Iris pigment epithelial cell (primary cell): ENCODE data around the gene KCNJ5.
A peak's percentile ranks its signal among the peaks of the same experiment; 100 is the strongest.

Experiments
- DNase-seq: peaks from one replicate; pipeline ENCODE4 v3.0.0-alpha.2; 2011; ENCODE audit warnings: low read depth

KCNJ5 gene

DNA sequence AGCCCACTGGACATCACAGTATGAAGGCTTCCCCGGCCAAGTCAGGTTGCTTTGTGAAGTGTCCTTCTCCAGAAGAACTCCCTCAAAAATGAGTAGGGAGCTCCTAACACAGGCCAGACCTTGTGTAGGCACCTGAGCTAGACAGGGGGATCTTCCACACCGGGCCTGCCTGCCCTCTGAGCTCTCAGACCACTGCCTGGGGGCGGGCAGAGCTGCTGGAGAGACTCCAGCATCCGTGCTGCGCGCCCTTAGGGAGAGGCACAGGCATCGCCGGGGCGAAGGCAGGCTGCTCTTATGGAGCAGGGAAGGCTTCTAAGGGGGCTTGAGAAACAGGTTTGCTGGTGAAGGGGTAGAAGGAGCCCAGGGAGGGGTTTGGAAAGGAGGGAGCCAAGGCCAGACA lies 4.4 kb downstream of the KCNJ5 start:
- DNase-seq: no peak

DNA sequence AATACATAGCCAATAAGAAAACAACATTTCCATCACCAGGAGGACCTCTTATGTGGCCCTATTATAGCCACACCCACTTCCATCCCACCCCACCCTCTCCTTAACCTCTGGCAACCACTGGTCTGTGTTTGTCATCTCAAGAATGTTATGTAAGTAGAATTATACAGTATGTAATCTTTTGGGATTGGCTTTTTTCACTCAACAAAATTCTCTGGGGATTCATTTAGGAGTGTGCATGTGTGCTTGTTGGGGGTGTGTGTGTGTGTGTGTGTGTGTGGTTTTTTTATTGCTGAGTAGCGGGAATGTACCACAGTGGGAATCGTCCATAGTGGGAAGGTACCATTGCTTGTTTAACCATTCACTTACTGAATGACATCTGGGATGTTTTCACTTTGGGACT lies 5.2 kb downstream of the KCNJ5 start:
- no peak for DNase-seq

DNA sequence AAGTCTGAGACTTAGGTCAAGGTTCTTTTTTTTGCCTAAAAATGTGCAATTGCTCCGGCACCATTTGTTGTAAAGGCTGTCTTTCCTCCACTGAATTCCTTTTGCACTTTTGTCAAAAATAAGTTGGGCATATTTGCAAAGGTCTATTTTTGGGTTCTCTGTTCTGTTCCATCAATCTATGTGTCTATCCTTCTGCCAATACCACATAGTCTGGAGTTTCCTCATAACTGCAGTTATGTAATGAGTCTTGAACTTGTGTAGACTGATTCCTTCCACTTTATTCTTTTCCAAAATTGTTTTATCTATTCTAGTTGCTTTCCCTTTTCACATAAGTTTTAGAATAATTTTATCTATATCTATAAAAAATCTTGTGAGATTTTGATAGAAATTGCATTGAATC lies 6.7 kb downstream of the KCNJ5 start:
- DNase-seq: no peak

GRCh38 chr11:128898580-128899344 lies 7.6 kb downstream of the KCNJ5 start:
- DNase-seq: no peak

DNA sequence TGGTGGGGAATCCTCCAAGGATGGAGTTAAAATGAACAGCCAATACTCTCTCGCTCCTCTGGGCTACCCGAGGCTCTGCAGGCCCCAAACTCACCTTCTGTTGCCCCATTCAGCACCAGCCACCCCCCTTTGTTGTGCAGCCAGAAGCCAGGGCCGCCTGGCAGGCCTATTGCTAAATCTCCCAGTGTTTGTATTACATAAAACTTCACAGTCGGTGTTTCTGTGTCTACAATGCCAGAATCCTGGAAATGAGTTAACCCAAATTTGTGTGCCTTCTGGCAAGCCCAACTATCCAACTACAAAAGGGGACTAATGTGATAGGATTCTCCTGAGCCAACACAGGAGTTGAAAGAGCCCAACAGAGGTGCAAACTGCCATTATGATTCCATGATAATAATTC lies 9.3 kb downstream of the KCNJ5 start:
- DNase-seq: no peak

GRCh38 chr11:128901653-128902514 lies 10.7 kb downstream of the KCNJ5 start:
- DNase-seq: no peak

- peak; percentile 74 for DNase-seq
Observed at GRCh38 chr11:128902515-128903066, 11.4 kb downstream of the KCNJ5 start.

GRCh38 chr11:128903248-128904061 lies 12.3 kb downstream of the KCNJ5 start:
- no peak for DNase-seq

- DNase-seq: no peak
Observed at GRCh38 chr11:128904303-128904655, 13.1 kb downstream of the KCNJ5 start.

- DNase-seq: no peak
Observed at GRCh38 chr11:128904656-128905344, 13.6 kb downstream of the KCNJ5 start.

DNA sequence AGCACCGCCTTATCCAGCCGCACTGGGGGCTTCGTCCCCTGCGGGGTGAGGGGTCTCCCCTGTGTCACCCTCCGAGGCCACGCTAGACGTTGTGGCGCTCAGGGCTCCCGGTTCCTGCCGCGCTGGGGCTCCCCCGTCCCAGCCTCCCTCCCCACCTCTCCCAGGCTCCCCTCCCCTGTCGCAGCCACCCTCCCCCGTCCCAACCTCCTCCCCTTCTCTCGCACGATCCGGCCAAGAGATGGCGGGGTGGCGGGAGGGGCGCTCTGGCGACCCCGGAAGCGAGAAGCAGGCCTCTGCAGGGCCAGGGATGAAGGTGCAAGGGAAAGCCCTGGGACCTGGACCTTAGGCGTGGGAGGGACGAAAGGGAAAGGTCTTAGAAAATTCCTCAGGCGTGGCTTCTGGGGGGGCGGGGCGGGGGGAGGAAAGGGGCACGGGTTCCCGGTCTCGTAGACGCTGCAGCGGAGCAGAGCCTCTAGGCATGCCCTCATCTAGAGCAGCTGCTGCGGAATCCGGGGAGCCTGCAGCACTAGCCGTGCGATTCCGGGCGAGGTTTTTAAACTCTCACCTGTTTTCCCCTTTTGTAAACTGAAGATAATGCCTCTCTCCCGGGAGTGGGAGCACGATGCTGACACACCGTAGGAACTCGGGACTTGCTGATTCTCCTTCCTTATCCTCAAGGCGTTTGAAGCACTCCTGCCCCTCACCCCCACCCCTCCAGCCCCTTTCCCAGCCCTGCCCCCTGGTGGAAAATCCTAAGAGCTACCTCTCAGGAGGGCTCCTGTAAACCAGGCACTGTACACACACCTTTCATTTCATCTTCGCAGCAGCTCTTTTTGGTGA lies 14.4 kb downstream of the KCNJ5 start:
- DNase-seq: no peak

GRCh38 chr11:128906185-128907050 lies 15.3 kb downstream of the KCNJ5 start:
- no peak for DNase-seq

GRCh38 chr11:128907585-128907984 lies 16.4 kb downstream of the KCNJ5 start:
- no peak for DNase-seq

DNA sequence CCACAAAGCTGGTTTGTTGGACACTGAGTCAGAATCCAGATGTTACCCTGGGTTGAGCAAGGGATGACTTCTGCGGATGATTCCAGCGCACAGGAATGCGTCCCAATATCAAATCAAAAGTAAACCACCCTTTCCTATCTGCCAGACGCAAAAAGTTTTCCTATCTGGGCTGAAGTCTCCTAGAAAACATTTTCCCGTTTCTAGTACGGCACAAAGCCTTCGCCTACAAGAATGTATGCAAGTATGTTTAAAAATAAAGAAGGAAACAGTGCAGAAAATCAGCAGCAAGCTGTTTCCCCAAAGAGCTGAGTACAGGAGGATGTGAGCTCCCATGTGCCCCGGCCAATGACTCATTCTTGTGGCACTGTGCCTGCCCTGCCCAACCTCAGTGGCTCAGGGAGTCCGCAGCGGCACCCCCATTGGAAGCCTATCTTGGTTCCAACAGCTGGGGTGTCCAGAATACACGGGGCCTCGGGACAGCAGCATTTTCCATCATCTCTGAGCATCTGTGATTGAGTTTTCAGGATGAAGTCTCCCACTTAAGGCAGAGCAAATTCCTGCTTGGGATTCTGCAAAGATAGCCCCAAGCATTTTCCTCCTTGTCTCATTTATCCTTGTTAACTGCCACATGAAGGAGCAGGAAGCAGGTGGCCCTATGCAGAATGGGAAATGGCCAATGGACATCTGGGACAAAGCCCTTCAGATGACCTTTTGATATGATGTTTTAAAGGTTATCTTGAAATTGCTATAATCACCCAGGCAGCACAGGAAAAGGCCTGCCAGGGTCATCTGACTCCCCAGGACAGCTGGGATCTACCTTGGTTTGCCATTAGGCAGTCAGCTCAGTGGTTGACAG lies 17.5 kb downstream of the KCNJ5 start:
- peak; percentile 50 for DNase-seq

- DNase-seq: no peak
Observed at GRCh38 chr11:128909438-128910125, 18.4 kb downstream of the KCNJ5 start.

DNA sequence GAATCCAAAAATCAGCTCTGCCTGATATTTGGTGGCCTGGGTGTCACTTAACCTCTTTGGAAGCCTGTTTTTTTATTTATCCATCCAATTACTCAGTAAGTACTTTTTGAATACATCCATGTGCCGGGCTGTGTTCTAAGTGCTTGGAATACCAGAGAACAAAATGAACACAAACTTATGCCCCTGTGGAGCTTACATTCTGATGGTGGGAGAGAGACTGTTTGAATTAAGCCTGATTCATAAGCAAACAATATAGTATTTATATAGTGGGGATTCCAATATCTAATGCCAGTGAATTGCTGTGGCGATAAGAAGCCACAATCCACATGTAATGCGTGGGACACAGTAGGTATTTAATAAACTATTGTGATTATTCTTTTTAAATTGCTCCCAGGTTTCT lies 19.4 kb downstream of the KCNJ5 start:
- DNase-seq: no peak

DNA sequence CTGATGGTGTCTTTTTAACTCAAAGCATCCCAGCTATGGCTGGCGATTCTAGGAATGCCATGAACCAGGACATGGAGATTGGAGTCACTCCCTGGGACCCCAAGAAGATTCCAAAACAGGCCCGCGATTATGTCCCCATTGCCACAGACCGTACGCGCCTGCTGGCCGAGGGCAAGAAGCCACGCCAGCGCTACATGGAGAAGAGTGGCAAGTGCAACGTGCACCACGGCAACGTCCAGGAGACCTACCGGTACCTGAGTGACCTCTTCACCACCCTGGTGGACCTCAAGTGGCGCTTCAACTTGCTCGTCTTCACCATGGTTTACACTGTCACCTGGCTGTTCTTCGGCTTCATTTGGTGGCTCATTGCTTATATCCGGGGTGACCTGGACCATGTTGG lies 20.1 kb downstream of the KCNJ5 start:
- no peak for DNase-seq

GRCh38 chr11:128911701-128912100 lies 20.5 kb downstream of the KCNJ5 start:
- DNase-seq: no peak
